SK-N-SH treated with all-trans-retinoic acid at 6 μM for 48 hours (cell line): Measurements from ENCODE around the gene OSER1.

Source experiments
- TF ChIP-seq, protein P1 (sequence below): fragments of 250-450 bp; sonication (Bioruptor Pico); IDR thresholded peaks from 2 replicates; pipeline ENCODE4 v1.5.1; 2021; ENCODE audit warnings: mild to moderate bottlenecking, moderate library complexity
- TF ChIP-seq, protein P2 (sequence below): fragments of 250-450 bp; sonication (Bioruptor Pico); IDR thresholded peaks from 2 replicates; pipeline ENCODE4 v1.5.1; 2020; ENCODE audit warnings: low read depth, mild to moderate bottlenecking, moderate library complexity

DNA sequence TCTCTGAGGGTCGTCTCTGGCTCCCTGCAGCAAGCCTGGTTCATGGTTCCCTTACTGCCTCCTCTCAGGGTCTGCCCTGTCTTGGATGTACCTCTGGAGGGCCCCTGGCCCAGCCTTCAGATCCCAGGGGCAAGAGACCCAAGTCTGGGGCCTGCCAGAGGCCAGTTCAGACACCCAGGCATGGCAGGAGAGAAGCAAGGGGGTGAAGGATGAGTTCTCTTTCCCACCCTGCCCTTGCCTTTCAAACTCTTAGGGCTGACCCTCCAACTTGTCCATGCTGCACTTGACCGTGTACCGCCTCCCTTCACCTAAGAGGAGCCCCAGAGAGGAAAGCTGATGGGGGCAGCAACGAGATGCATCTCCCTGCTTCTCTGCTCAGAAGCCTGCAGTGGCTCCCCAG, 40.7 kb upstream of the OSER1 start:
- TF ChIP-seq, protein P1, sequence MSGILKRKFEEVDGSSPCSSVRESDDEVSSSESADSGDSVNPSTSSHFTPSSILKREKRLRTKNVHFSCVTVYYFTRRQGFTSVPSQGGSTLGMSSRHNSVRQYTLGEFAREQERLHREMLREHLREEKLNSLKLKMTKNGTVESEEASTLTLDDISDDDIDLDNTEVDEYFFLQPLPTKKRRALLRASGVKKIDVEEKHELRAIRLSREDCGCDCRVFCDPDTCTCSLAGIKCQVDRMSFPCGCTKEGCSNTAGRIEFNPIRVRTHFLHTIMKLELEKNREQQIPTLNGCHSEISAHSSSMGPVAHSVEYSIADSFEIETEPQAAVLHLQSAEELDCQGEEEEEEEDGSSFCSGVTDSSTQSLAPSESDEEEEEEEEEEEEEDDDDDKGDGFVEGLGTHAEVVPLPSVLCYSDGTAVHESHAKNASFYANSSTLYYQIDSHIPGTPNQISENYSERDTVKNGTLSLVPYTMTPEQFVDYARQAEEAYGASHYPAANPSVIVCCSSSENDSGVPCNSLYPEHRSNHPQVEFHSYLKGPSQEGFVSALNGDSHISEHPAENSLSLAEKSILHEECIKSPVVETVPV (CRISPR knock-in tag), result no peak
- TF ChIP-seq, protein P2, sequence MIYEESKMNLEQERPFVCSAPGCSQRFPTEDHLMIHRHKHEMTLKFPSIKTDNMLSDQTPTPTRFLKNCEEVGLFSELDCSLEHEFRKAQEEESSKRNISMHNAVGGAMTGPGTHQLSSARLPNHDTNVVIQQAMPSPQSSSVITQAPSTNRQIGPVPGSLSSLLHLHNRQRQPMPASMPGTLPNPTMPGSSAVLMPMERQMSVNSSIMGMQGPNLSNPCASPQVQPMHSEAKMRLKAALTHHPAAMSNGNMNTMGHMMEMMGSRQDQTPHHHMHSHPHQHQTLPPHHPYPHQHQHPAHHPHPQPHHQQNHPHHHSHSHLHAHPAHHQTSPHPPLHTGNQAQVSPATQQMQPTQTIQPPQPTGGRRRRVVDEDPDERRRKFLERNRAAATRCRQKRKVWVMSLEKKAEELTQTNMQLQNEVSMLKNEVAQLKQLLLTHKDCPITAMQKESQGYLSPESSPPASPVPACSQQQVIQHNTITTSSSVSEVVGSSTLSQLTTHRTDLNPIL, result no peak
